Neural crest cell (in vitro differentiated cells): Measurements from ENCODE around the gene RBM19. TPM values are rescaled to one million over a fixed set of nuclear protein-coding genes. Genes with fewer than 3 reads are reported as not detected.

Experiments
- DNase-seq: peaks from one replicate; pipeline ENCODE4 v3.0.0; 2021; ENCODE audit warnings: low read depth, mixed read lengths, low spot score
- H3K27ac Mint-ChIP-seq: one replicate; pipeline ENCODE4 v1.8.0; 2021; ENCODE audit warnings: mild to moderate bottlenecking, mixed read lengths; ENCODE audit not compliant: unreplicated experiment
- H3K27me3 Mint-ChIP-seq: 2 replicates; pipeline ENCODE4 v1.8.0; 2021; ENCODE audit warnings: low read depth, mild to moderate bottlenecking, mixed read lengths
- H3K36me3 Mint-ChIP-seq: 2 replicates; pipeline ENCODE4 v1.8.0; 2021; ENCODE audit warnings: low read depth, mild to moderate bottlenecking, mixed read lengths
- H3K4me1 Mint-ChIP-seq: 2 replicates; pipeline ENCODE4 v1.8.0; 2021; ENCODE audit warnings: mixed read lengths
- H3K4me3 Mint-ChIP-seq: one replicate; pipeline ENCODE4 v1.8.0; 2021; ENCODE audit warnings: mild to moderate bottlenecking, mixed read lengths
- H3K9me3 Mint-ChIP-seq: 2 replicates; pipeline ENCODE4 v1.8.0; 2021; ENCODE audit warnings: mixed read lengths
- CTCF ChIP-seq: fragments of 200-600 bp; sonication (generic); conservative IDR thresholded peaks from 2 replicates; pipeline ENCODE4 v1.5.0; 2021; ENCODE audit warnings: antibody characterized with exemption, mild to moderate bottlenecking
- total RNA-seq: library from RNA; stranded (reverse); gene quantifications from 2 replicates; pipeline ENCODE4 v1.2.1, GENCODE V29; 2021

Gene RBM19
- total RNA-seq, 1 donor from 2014 or later, result 42.6 TPM

GRCh38 chr12:113825705-113826104 lies 140.4 kb downstream of the RBM19 start:
- Mint-ChIP-seq H3K36me3 (no peaks in the 10 kb centered on the region), H3K4me1 (no peaks in the 10 kb centered on the region), H3K4me3 (no peak overlapping the region), H3K27ac (no peak overlapping the region), H3K9me3 (no peaks in the 10 kb centered on the region), H3K27me3 (no peaks in the 10 kb centered on the region)
- DNase-seq, result no peak
- no peak for TF ChIP-seq CTCF

- Mint-ChIP-seq H3K27ac (peak overlapping the region; percentile 22), H3K9me3 (no peaks in the 10 kb centered on the region), H3K4me3 (no peak overlapping the region), H3K36me3 (no peaks in the 10 kb centered on the region), H3K4me1 (peaks cover 12% of the 10 kb centered on the region), H3K27me3 (no peaks in the 10 kb centered on the region)
- no peak for TF ChIP-seq CTCF
- DNase-seq, result no peak
These were observed 142.3 kb downstream of the RBM19 start for GRCh38 chr12:113823816-113824215.

- Mint-ChIP-seq H3K27me3 (no peaks in the 10 kb centered on the region), H3K4me3 (no peak overlapping the region), H3K9me3 (no peaks in the 10 kb centered on the region), H3K36me3 (no peaks in the 10 kb centered on the region), H3K4me1 (peaks cover 15% of the 10 kb centered on the region), H3K27ac (no peak overlapping the region)
- TF ChIP-seq CTCF, result no peak
- DNase-seq, result no peak
These were observed 143.1 kb downstream of the RBM19 start for GRCh38 chr12:113823016-113823415.

- no peaks in the 10 kb centered on the region for H3K36me3 Mint-ChIP-seq
- no peaks in the 10 kb centered on the region for H3K9me3 Mint-ChIP-seq
- no peak for TF ChIP-seq CTCF
- H3K27ac Mint-ChIP-seq, result peak overlapping the region; percentile 50
- peaks cover 20% of the 10 kb centered on the region for H3K4me1 Mint-ChIP-seq
- no peak for DNase-seq
- H3K4me3 Mint-ChIP-seq, result no peak overlapping the region
- H3K27me3 Mint-ChIP-seq, result no peaks in the 10 kb centered on the region
These were observed 145.3 kb downstream of the RBM19 start for GRCh38 chr12:113820842-113821241.

- no peaks in the 10 kb centered on the region for H3K9me3 Mint-ChIP-seq
- no peak overlapping the region for H3K4me3 Mint-ChIP-seq
These were observed 145.8 kb downstream of the RBM19 start for GRCh38 chr12:113820309-113820708.

More at GRCh38 chr12:113820309-113820708, 145.8 kb downstream of the RBM19 start:
- no peaks in the 10 kb centered on the region for H3K36me3 Mint-ChIP-seq
- H3K27me3 Mint-ChIP-seq, result no peaks in the 10 kb centered on the region
- H3K27ac Mint-ChIP-seq, result peak overlapping the region; percentile 50
- TF ChIP-seq CTCF, result no peak
- no peak for DNase-seq
- peaks cover 20% of the 10 kb centered on the region for H3K4me1 Mint-ChIP-seq
